CD4-positive, alpha-beta T cell treated with Interleukin-6 at 100 ng/mL for 8 hours (primary cell): ENCODE results near the gene C10orf143.

Experiments used
- DNase-seq: peaks from one replicate; pipeline ENCODE4 v3.0.0-alpha.2; 2020; ENCODE audit warnings: mixed read lengths, low spot score

The C10orf143 gene

GRCh38 chr10:130014263-130015074, 96.2 kb downstream of the C10orf143 start:
- no peak for DNase-seq
